ENCODE data around the gene TNS4. TPM values are rescaled to one million over a fixed set of nuclear protein-coding genes. Genes with fewer than 3 reads are reported as not detected.

TNS4 gene
- polyA plus RNA-seq, 2 donors, result 25.4 to 74.8 TPM

DNA sequence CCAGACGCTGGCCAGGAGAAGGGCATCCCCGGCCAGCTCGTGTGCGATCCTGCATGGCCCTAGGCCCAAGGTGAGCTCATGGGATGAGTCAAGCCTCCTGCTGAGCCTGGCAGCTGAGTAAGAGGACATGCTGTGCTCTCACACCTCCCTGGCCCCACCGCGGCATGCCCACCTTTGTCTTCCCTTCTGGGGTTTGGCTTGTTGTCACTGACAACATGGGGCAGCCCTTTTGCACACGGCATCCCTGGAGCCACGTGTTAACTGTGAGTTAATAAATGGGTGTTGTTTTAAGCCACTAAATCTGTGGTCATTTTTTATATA lies 8.9 kb upstream of the TNS4 start:
- H3K9me3 ChIP-seq (ENCODE audit: control insufficient read depth in 2 of 2, insufficient read depth in 1 of 2, low read depth in 1 of 2, low read length in 1 of 2), result no peaks in the 10 kb centered on the region
- H3K27ac ChIP-seq (ENCODE audit: low read depth in 2 of 2, low read length in 1 of 2), result peak overlapping the region in 1 of 2 donors; percentile 61
- H3K27me3 ChIP-seq (ENCODE audit: control insufficient read depth in 1 of 2, insufficient read depth in 2 of 2, low read length in 2 of 2), result no peaks in the 10 kb centered on the region
- H3K36me3 ChIP-seq (ENCODE audit: control insufficient read depth in 2 of 2, insufficient read depth in 2 of 2, low read length in 1 of 2), result no peaks in the 10 kb centered on the region
- H3K4me3 ChIP-seq (ENCODE audit: low read depth in 1 of 2, low read length in 2 of 2), result no peak overlapping the region
- WGBS, 2 donors, result 44 to 76% methylated on average over 8 of the region's 8 CpGs
- H3K4me1 ChIP-seq (ENCODE audit: control insufficient read depth in 2 of 2, insufficient read depth in 2 of 2, low read length in 1 of 2), result peaks cover 2 to 10% of the 10 kb centered on the region in 2 donors

DNA sequence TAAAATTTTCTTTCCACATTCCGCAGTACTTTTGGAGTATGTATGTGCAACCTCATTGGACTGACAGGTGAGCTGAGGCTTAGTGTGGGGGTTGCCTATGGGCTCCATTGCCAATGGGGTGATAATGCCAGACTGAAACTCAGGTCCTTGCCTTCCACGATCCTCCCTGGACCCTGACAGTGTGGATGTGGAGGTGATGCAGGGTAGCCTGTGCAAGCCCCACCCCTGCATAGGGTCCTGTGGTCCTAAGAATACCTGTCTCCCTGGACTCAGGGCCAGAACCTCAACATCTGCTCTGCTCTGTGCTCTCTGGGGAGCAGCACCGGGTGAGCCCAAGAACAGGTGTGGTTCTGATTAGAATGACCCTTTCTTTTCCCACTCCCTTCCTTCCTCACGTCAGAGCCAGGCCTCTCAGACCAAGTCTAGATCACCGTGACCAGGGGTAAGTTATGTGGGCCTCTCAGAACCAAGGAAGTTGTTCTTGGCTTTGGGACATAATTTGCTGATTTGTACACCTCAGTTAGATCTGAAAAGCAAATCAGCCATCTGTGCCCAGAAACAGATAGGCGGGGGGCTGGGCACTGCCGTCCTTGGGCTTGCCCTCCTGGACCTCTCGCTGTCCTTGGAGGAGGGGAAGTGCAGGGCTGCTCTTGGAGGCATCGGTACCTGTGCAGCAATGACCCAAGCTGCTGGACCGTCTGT lies 8.4 kb upstream of the TNS4 start:
- no peaks in the 10 kb centered on the region for H3K9me3 ChIP-seq (ENCODE audit: control insufficient read depth in 2 of 2, insufficient read depth in 1 of 2, low read depth in 1 of 2, low read length in 1 of 2)
- no peaks in the 10 kb centered on the region for H3K27me3 ChIP-seq (ENCODE audit: control insufficient read depth in 1 of 2, insufficient read depth in 2 of 2, low read length in 2 of 2)
- H3K4me3 ChIP-seq (ENCODE audit: low read depth in 1 of 2, low read length in 2 of 2), result no peak overlapping the region
- peaks cover 2 to 10% of the 10 kb centered on the region in 2 donors for H3K4me1 ChIP-seq (ENCODE audit: control insufficient read depth in 2 of 2, insufficient read depth in 2 of 2, low read length in 1 of 2)
- H3K36me3 ChIP-seq (ENCODE audit: control insufficient read depth in 2 of 2, insufficient read depth in 2 of 2, low read length in 1 of 2), result no peaks in the 10 kb centered on the region
- WGBS, 2 donors, result 71 to 79% methylated on average over 10 of the region's 10 CpGs
- peak overlapping the region; percentile 37 to 61 for H3K27ac ChIP-seq (ENCODE audit: low read depth in 2 of 2, low read length in 1 of 2)

DNA sequence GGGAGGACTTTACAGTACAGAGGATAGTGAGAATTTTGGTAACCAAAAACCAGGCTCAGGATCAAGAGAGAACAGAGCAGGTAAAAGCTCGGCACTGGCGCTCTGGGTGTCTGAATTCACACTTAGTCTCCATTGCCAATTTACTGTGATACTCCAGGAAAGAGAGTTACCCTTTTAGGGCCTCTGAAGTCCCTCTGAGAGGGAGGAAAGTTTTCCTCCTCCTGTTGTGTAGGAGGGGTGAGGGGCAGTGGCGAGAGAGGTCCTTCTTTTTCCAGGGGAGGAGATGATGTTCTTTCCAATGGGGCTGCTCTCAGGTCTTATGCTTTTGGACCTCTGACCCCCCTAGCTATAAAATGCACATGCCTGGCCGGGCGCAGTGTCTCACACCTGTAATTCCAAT lies 5.4 kb upstream of the TNS4 start:
- Histone ChIP-seq H3K9me3 (ENCODE audit: control insufficient read depth in 2 of 2, insufficient read depth in 1 of 2, low read depth in 1 of 2, low read length in 1 of 2) (no peaks in the 10 kb centered on the region), H3K27ac (ENCODE audit: low read depth in 2 of 2, low read length in 1 of 2) (no peak overlapping the region), H3K4me1 (ENCODE audit: control insufficient read depth in 2 of 2, insufficient read depth in 2 of 2, low read length in 1 of 2) (peaks cover 2 to 11% of the 10 kb centered on the region in 2 donors), H3K27me3 (ENCODE audit: control insufficient read depth in 1 of 2, insufficient read depth in 2 of 2, low read length in 2 of 2) (no peaks in the 10 kb centered on the region), H3K36me3 (ENCODE audit: control insufficient read depth in 2 of 2, insufficient read depth in 2 of 2, low read length in 1 of 2) (no peaks in the 10 kb centered on the region), H3K4me3 (ENCODE audit: low read depth in 1 of 2, low read length in 2 of 2) (no peak overlapping the region)
- 85 to 94% methylated on average over 5 of the region's 5 CpGs for WGBS, 2 donors

DNA sequence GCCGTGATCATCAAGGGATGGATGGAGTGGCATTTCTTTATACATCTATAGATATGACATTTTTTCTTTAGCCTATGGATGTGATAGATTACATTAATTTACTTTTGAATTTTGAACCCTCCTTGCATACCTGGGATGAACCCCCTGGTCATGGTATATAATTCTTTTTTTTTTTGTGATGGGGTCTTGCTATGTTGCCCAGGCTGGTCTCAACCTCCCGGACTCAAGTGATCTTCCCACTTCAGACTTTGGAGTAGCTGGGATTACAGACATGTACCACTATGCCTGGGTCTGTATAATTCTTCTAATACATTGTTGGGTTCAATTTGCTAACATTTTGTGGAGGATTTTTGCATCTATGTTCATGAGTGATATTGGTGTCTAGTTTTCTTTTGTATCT lies 1.7 kb upstream of the TNS4 start:
- no peaks in the 10 kb centered on the region for H3K9me3 ChIP-seq (ENCODE audit: control insufficient read depth in 2 of 2, insufficient read depth in 1 of 2, low read depth in 1 of 2, low read length in 1 of 2)
- peaks cover 4 to 7% of the 10 kb centered on the region in 2 donors for H3K4me1 ChIP-seq (ENCODE audit: control insufficient read depth in 2 of 2, insufficient read depth in 2 of 2, low read length in 1 of 2)
- WGBS, 2 donors, result 93 to 100% methylated on average over 2 of the region's 2 CpGs
- H3K27ac ChIP-seq (ENCODE audit: low read depth in 2 of 2, low read length in 1 of 2), result no peak overlapping the region
- no peak overlapping the region for H3K4me3 ChIP-seq (ENCODE audit: low read depth in 1 of 2, low read length in 2 of 2)
- H3K27me3 ChIP-seq (ENCODE audit: control insufficient read depth in 1 of 2, insufficient read depth in 2 of 2, low read length in 2 of 2), result no peaks in the 10 kb centered on the region
- H3K36me3 ChIP-seq (ENCODE audit: control insufficient read depth in 2 of 2, insufficient read depth in 2 of 2, low read length in 1 of 2), result no peaks in the 10 kb centered on the region

DNA sequence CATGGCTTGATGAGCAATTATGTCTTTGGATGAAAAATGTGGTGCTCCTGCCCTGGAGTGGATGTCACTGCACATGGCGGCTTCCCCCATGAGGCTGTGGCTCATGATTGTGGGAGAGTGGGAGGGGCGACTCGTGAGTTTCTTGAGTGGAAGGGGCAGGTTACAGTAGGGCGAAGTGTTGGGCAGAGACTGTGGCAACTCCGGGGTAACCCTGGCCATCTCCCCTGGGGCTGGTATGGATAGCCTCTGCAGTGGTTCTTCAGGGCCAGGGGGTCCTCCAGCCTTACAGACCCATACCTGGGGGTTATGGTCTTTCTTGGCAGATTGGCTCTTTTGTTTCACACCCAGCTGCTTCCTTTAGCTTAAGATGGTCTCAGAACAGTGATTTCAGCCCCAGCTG lies 1.3 kb upstream of the TNS4 start:
- Histone ChIP-seq H3K4me3 (ENCODE audit: low read depth in 1 of 2, low read length in 2 of 2) (no peak overlapping the region), H3K27ac (ENCODE audit: low read depth in 2 of 2, low read length in 1 of 2) (no peak overlapping the region), H3K36me3 (ENCODE audit: control insufficient read depth in 2 of 2, insufficient read depth in 2 of 2, low read length in 1 of 2) (no peaks in the 10 kb centered on the region), H3K9me3 (ENCODE audit: control insufficient read depth in 2 of 2, insufficient read depth in 1 of 2, low read depth in 1 of 2, low read length in 1 of 2) (no peaks in the 10 kb centered on the region), H3K27me3 (ENCODE audit: control insufficient read depth in 1 of 2, insufficient read depth in 2 of 2, low read length in 2 of 2) (no peaks in the 10 kb centered on the region), H3K4me1 (ENCODE audit: control insufficient read depth in 2 of 2, insufficient read depth in 2 of 2, low read length in 1 of 2) (peaks cover 4 to 7% of the 10 kb centered on the region in 2 donors)
- 95 to 97% methylated on average over 5 of the region's 5 CpGs for WGBS, 2 donors

DNA sequence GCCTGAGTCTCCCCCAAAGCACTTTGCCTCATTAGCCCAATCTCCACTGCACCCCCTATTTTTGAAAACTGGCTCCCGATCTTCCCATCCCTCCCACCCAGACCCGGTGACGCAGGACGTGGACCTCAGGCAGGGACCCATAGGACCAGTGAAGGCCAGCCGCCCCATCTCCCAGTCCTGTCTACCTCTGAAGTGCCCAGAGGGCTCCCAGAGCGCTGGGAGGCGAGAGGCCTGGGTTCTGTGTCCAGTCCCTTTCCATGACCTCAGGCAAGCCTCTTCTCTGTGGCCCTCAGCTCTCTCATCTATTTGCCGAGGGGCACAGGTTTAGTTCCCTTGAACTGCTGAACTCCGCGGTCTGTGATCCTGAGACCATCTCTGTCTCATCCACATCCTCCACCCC lies 714 bp downstream of the TNS4 start:
- WGBS, 2 donors, result 53 to 84% methylated on average over 10 of the region's 10 CpGs
- Histone ChIP-seq H3K4me1 (ENCODE audit: control insufficient read depth in 2 of 2, insufficient read depth in 2 of 2, low read length in 1 of 2) (peaks cover 4 to 7% of the 10 kb centered on the region in 2 donors), H3K9me3 (ENCODE audit: control insufficient read depth in 2 of 2, insufficient read depth in 1 of 2, low read depth in 1 of 2, low read length in 1 of 2) (no peaks in the 10 kb centered on the region), H3K27me3 (ENCODE audit: control insufficient read depth in 1 of 2, insufficient read depth in 2 of 2, low read length in 2 of 2) (no peaks in the 10 kb centered on the region), H3K36me3 (ENCODE audit: control insufficient read depth in 2 of 2, insufficient read depth in 2 of 2, low read length in 1 of 2) (peaks cover 0 to 5% of the 10 kb centered on the region in 2 donors), H3K27ac (ENCODE audit: low read depth in 2 of 2, low read length in 1 of 2) (peak overlapping the region; percentile 77 to 85), H3K4me3 (ENCODE audit: low read depth in 1 of 2, low read length in 2 of 2) (peak overlapping the region; percentile 53 to 68)

DNA sequence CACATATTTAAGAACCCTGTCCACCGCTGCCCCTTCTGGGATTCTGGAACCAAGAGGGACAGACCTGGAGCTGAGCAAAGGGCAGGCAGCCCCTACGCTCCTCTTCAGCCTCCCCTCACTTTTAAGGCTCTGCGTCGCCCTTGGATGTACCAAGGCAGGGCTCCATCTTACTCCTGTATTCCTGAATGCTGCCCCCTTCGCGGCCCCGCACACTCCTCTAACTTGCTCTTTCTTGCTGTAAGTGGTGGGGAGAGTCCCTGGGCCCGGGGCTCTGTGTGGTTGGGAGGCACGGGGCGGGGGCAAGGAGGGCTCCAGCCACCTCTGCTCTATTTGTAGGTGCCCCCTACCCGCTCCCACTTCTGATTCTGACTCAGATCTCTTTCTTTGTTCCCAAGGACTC lies 1.2 kb downstream of the TNS4 start:
- 58 to 67% methylated on average over 11 of the region's 11 CpGs for WGBS, 2 donors
- peak overlapping the region; percentile 77 to 85 for H3K27ac ChIP-seq (ENCODE audit: low read depth in 2 of 2, low read length in 1 of 2)
- no peaks in the 10 kb centered on the region for H3K27me3 ChIP-seq (ENCODE audit: control insufficient read depth in 1 of 2, insufficient read depth in 2 of 2, low read length in 2 of 2)
- H3K9me3 ChIP-seq (ENCODE audit: control insufficient read depth in 2 of 2, insufficient read depth in 1 of 2, low read depth in 1 of 2, low read length in 1 of 2), result no peaks in the 10 kb centered on the region
- H3K4me1 ChIP-seq (ENCODE audit: control insufficient read depth in 2 of 2, insufficient read depth in 2 of 2, low read length in 1 of 2), result peaks cover 4 to 7% of the 10 kb centered on the region in 2 donors
- peak overlapping the region; percentile 53 to 68 for H3K4me3 ChIP-seq (ENCODE audit: low read depth in 1 of 2, low read length in 2 of 2)
- peaks cover 0 to 8% of the 10 kb centered on the region in 2 donors for H3K36me3 ChIP-seq (ENCODE audit: control insufficient read depth in 2 of 2, insufficient read depth in 2 of 2, low read length in 1 of 2)

DNA sequence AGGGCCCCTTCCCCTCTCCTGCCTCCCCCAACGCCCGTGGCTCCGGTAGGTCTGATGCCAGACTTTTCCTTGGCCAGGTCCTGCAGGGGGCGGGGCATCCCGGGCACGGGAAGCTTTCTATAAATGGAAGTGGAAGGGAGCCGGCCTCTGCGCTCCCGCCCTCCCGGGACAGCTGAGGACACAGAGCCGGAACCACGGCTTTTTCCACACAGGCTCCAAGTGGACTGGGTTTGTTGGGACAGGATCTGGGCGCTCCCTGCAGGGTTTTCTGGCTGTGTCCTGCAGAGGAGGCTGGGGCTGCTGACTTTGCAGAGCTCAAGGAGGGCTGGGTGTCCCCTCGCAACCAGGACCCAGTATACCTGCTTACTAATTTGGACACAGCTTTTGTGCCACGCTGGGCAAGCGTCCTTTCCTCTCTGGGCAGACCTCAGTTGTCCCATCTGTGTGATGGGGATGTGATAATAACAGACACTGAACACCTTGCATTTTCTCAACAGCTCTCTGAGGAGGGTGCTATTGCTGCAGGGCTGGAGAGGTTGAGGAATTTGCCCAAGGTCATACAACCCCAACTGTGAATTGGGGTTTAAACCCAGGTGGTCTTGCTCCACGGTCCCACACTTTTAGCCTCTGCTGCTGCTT lies 1.8 kb downstream of the TNS4 start:
- WGBS, 2 donors, result 13% methylated on average over 16 to 17 of the region's 17 CpGs
- Histone ChIP-seq H3K9me3 (ENCODE audit: control insufficient read depth in 2 of 2, insufficient read depth in 1 of 2, low read depth in 1 of 2, low read length in 1 of 2) (no peaks in the 10 kb centered on the region), H3K27me3 (ENCODE audit: control insufficient read depth in 1 of 2, insufficient read depth in 2 of 2, low read length in 2 of 2) (no peaks in the 10 kb centered on the region), H3K4me1 (ENCODE audit: control insufficient read depth in 2 of 2, insufficient read depth in 2 of 2, low read length in 1 of 2) (peaks cover 4 to 7% of the 10 kb centered on the region in 2 donors), H3K4me3 (ENCODE audit: low read depth in 1 of 2, low read length in 2 of 2) (peak overlapping the region; percentile 53 to 68), H3K36me3 (ENCODE audit: control insufficient read depth in 2 of 2, insufficient read depth in 2 of 2, low read length in 1 of 2) (peaks cover 0 to 8% of the 10 kb centered on the region in 2 donors), H3K27ac (ENCODE audit: low read depth in 2 of 2, low read length in 1 of 2) (peak overlapping the region; percentile 77 to 85)

DNA sequence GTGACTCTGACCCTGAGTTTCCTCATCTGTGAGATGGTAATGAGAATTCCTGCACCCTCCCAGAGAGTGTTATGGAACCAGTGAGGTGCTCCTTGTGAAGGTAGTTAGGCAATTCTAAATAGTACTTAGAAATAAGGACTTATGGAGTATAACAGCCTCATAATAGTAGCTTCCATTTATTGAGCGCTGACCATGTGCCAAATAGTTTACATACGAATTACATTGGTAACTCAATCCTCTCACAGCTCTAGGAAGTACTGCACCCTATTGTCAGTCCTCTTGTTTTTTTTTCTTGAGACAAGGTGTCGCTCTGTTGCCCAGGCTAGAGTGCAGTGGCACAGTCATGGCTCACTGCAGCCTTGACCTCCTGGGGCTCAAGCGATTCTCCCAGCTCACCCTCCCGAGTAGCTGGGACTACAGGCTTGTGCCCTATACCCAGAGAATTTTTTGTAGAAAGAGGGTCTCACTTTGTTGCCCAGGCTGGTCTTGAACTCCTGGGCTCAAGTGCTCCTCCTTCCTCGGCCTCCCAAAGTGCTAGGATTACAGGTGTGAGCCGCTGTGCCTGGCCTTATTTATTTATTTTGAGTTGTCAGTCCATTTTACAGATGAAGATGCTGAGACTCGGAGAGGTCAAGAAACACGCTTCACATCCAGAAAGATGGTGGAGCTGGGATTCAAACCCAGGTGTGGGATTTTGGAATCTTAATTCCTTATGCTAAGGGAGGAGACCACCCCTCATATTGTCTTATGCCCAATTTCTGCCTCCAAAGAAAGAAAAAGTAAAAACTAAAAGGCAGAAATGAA lies 2.9 kb downstream of the TNS4 start:
- Histone ChIP-seq H3K36me3 (ENCODE audit: control insufficient read depth in 2 of 2, insufficient read depth in 2 of 2, low read length in 1 of 2) (peaks cover 0 to 8% of the 10 kb centered on the region in 2 donors), H3K4me3 (ENCODE audit: low read depth in 1 of 2, low read length in 2 of 2) (no peak overlapping the region), H3K4me1 (ENCODE audit: control insufficient read depth in 2 of 2, insufficient read depth in 2 of 2, low read length in 1 of 2) (peaks cover 4 to 11% of the 10 kb centered on the region in 2 donors), H3K9me3 (ENCODE audit: control insufficient read depth in 2 of 2, insufficient read depth in 1 of 2, low read depth in 1 of 2, low read length in 1 of 2) (no peaks in the 10 kb centered on the region), H3K27ac (ENCODE audit: low read depth in 2 of 2, low read length in 1 of 2) (peak overlapping the region; percentile 82 to 83), H3K27me3 (ENCODE audit: control insufficient read depth in 1 of 2, insufficient read depth in 2 of 2, low read length in 2 of 2) (no peaks in the 10 kb centered on the region)
- WGBS, 2 donors, result 43 to 60% methylated on average over 9 of the region's 9 CpGs

All from esophagus (tissue), 2 donors.